Measurements from ENCODE around the gene BNIP2.

DNA sequence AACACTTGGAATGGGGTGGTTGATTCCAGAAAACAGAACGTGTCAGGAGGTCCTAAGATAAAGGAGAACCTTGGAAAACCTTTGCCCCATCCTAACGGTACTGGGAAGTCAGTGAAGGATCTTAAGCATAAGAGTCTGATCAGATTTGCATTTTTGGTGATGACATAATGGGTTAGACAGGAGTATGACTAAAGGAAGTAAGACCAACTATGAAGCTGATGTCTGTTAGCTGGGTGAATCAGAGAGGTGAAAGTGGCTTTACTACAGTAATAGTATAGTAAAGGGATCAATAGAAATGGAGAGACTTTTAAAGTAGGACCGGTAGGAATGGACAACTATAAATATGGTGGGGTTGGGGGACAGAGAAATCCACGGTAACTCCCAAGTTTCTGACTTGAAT is 44.4 kb downstream of the BNIP2 start:
- TF ChIP-seq SPI1 (IDR thresholded peaks at IDR 0.05; ENCODE audit: low read depth, low read length) (no peak), POLR2A (IDR thresholded peaks at IDR 0.05; ENCODE audit: low read depth, low read length) (no peak), TAF1 (IDR thresholded peaks at IDR 0.05; ENCODE audit: low read depth, low read length) (no peak), POLR2AphosphoS5 (IDR thresholded peaks at IDR 0.05; ENCODE audit: low read depth, low read length) (no peak), PAX5 (IDR thresholded peaks at IDR 0.05; ENCODE audit: insufficient read depth, low read length, severe bottlenecking) (no peak), POU2F2 (IDR thresholded peaks at IDR 0.05; ENCODE audit: low read depth, low read length) (no peak)

All from GM12891 (cell line).